ENCODE data around the gene EPB41L4B.
A peak's percentile ranks its signal among the peaks of the same experiment; 100 is the strongest.

Gene EPB41L4B

DNA sequence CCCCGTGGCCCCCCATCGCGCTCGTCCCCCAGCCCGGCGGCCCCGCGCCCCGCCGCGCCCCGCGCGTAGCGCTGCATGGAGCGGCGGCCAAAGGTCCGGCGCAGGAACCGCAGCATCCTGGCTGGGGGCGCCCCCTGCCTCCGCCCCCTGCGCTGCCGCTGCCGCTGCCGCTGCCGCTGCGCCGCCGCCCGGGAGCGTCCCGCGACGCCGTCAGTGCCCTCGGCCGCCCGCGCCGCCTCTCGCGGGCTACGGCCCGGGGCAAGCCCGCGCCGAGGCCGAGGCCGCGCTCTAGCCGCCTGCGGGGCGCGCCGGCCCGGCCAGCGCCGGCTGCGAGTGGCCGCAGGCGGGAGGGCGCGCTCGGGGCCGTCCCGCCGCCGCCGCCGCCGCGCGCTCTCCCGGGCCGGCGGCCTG, 523 bp downstream of the EPB41L4B start:
- DNase-seq (ENCODE audit: low spot score), result no peak

DNA sequence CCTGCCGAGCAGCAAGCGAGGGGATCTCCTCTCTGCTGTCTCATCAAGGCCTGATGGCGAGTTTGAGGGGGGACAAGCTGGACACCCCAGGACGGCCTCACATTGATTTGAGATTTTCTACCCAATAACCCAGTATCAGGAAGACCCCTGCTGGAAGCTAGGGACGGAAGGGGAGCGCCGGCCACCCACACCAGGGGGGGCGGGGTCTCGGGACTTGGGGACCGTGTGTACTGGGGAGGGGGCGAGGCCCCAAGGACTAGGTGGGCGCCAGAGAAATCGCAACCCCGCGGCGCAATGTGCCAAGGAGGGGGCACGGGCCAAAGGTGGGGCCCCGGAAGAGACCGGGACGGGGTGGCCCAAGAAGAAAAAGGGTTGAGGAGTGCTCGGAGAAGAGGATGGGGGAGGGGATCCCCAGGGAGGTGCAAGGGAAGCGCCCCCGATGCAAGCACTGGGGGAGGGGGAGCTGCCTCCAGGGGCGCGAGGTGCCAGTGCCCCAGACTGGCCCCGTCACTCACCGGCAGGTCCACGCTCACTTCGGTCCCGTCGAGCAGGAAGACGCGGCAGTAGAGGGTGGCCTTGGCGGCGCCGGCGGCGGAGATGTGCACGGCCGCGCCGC, 1.1 kb downstream of the EPB41L4B start:
- no peak for DNase-seq (ENCODE audit: low spot score)

DNA sequence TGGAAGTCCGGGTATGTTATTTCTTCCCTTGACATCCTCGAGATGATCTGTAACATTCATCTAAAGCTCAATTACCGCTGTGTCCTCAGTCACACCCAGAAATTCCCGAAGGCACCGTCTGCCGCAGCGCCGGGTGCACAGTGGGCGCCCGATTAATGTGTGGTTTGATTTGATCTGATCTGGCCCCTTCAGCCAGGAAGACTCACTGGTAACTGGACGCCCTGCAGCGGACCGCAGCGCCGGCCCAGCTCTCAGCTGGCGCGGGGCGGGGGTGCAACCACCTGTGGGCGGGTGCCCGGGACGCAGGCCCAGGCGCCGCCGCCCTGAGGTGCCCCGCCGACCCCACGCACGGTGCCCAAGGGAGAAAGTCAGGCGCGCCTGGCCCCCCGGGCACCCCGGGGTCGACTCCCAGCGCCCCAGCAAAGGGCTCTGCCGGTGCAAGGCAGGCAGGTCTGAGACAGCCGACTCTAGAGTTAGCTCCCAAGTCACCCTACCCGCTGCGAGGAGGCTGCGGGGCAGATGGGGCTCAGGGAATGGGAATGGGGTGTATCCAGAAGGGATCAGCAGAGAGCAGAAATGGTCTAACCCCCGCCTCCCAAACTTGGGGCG, 1.7 kb downstream of the EPB41L4B start:
- no peak for DNase-seq (ENCODE audit: low spot score)

DNA sequence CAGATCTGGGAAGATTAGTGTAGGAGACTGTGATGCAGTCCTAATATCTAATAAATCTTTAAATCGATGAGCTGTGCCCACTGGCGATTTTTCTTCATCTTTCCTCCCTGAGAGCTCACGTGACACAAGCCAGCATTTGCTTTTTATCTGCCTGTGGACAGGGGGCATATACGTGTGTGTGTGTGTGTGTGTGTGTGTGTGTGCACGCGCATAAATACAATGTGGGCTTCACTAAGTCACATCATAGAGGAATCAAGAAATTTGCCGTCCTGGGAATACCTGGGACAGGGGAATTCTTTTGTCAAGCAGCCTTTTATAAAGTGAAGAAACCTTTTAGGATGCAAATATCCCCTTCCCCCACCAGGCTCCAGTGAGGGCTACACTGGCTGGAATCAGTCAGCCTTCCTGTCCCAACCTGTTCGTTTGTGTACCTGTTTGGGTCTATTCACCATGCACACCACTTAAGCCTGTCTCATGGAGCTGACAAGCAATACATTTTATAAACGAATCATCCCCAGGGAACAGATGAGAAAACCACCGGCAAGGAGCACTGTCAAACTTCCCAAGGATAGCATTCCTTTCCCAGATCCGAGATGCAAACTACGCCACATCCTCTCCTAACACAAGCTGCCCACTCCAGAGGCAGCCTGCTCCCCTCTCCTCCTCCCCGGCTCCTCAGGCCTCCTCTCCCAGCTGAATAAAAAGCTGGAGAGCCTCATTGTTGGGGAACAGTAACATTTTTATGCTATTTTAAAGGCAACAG, 2.7 kb downstream of the EPB41L4B start:
- DNase-seq (ENCODE audit: low spot score), result no peak

DNA sequence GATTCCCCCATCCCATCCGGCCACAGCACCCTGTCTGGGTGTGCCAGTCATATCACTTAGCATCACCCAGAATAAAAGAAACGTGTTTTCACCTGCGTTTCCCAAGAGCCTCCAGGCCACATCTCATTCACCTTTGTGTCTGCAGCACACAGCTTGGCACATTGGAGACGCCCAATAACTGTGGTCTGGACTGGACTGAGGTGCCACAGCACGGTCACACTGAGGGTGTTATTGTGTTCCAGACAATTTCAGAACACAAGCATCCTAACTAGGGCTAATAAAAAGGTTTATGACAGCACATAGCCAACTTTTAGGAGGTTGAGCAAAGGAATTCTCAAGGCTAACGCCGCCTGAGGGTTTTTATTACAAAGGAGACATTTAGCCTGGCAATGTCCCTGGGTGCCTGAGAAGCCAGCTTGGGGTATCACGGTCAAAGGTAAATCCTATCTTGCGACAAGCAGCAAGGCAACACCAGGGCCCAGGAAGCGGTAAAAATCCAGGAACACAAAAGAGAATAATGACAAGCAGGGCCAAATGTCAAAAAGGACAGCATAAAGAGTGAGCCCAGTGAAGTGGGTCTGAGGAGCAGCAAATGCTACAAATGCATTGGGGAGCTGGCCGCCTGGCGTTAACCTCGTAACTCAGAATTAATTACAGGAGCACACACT, 3.4 kb downstream of the EPB41L4B start:
- DNase-seq (ENCODE audit: low spot score), result no peak

DNA sequence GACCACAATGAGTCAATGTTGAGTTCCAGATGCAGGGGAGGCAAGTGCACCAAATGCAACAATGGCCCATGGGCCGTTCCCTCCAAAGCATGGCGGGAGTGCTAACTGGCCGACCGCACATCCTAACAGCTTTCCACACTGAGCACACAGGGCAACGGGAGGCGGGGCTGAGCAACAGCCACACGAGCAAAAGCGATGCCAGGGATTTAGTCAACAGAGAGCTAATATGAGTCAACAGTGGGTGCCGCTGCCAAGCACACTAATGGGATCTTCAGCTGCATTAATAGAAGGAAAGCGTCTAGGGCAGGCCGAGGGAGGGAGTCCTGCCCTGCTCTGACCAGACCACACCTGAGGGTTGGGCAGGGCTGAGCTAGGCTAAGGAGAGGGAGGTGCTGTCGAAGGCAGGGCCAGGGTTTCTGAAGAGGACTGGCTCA, 4.6 kb downstream of the EPB41L4B start:
- DNase-seq (ENCODE audit: low spot score), result peak; percentile 71

DNA sequence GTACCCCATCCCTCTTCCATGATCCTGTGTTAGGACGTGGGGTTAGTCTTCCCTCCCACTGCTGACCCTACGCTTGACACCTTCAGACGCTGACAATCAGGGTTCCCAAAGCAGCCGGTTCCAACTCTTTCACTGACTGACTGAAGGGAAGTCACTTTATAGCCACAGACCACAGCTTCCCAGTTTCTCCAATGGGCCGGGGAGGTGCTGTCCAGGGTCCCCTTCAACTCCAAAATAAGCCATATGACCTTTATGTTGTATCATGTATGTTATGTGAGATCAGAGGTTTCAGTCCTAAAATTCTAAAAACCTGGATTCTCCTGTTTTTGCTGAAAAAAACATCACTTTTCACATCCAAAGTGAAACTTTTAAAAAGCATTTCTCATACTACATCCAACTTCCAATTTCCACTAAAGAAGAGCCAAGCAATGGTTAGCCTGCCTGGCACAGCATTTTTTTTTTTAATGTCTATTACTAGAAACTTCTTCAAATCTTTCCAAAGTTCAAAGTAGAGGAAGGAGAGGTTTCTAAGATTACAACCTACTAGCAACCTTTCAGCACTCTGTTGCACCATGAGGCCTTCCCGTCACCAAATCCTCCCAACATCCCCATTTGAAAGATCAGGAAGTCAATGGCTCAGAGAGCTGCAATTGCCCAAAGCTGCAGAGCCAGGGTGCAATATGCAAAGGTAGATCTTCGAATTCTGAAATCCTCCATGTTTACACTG, 5.2 kb downstream of the EPB41L4B start:
- DNase-seq (ENCODE audit: low spot score), result no peak

DNA sequence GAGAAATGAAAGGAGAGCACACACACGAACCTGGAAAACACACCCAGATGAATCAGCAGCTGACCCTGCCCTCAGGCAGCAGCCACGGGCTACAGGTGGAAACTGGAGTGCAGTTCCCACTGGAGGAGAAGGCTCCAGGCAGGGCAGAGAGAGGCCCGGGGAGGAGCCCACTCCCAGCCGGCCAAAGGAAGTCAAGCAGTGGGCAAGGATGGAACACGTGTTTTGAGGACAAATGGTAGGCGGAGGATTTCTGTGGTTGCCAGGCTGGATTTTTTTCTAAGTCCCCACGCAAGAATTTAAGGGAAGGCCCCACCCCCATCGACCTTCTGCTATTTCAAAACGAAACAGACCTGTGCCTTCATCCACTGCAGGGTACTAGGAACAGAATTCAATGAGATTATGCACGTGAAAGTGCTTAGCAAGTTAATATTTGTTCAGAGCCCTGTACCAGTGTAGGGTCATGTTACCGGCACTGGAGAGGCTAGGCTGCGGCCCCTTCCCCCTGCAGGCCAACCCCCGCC, 6.8 kb downstream of the EPB41L4B start:
- no peak for DNase-seq (ENCODE audit: low spot score)

DNA sequence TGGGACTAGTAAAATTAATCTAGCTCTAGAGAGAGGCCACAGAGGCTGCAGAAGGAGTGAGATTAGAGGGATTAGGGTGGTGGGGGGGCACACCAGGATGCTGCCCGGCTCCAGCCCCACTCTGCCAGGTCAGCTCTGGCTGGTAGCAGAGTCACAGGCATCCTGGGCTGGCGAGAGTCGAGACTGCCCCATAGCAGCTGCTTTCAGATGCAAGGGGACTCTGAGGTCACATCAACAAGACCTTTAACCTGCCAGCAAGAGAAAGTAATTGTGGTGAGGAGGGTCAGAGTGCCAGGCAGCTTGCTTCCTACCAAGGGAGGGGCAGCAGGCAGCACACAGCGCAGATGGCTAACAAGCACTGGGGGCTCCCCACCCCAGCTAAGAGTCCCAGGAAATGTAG, 7.5 kb downstream of the EPB41L4B start:
- DNase-seq (ENCODE audit: low spot score), result no peak

DNA sequence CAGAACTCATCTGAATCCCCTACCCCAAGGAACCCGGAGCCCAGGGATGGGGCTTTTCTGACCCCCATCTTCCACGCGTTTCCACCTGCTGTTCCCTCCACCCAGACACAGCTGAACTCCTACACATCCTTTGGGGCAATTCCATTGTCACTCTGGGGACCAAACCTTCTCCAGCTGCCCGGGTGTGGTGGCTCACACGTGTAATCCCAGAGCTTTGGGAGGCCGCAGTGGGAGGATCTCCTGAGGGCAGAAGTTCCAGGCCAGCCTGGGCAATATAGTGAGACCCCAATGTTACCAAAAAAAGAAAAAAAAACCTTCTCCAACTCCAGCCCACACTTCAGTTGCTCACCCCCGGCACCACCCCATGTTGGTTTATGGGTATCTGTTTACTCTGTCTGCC, 8.1 kb downstream of the EPB41L4B start:
- DNase-seq (ENCODE audit: low spot score), result no peak

DNA sequence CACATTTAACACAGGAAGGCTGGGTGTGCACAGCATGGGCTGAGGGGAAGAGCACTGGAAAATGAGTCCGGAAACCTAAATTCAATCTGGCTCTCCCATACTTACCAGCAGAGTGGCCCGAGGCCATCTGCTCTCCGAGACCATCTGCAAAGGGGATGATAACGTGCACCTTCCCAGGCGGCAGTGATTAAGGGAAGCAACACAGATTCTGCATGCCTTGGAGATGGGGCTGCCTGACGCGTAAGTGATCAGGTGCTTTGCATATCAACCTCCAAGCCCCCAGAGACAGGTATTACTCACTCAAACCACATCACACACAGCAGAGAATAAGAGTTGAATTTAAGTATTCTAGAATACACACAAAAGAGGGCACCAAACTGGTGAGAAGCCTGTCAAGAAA, 9.1 kb downstream of the EPB41L4B start:
- DNase-seq (ENCODE audit: low spot score), result no peak

DNA sequence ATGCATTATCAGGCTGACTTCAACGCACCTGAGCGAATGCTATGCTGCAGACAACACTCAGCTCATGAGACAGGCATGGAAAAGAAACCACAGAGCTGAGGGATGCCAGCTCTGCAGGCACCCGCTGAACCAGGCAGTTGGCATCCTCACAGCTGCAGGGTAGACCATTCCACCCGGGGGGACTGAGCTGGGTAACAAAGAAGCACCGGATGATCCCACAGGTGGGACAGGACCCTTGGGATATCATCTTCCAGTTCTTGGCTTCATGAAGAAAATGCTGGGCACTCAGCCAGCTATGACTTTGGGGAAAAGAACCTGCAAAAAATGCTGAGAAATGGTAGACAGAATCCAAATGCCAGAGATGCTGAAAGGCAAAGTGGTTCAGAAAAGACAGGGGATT, 9.6 kb downstream of the EPB41L4B start:
- DNase-seq (ENCODE audit: low spot score), result no peak

DNA sequence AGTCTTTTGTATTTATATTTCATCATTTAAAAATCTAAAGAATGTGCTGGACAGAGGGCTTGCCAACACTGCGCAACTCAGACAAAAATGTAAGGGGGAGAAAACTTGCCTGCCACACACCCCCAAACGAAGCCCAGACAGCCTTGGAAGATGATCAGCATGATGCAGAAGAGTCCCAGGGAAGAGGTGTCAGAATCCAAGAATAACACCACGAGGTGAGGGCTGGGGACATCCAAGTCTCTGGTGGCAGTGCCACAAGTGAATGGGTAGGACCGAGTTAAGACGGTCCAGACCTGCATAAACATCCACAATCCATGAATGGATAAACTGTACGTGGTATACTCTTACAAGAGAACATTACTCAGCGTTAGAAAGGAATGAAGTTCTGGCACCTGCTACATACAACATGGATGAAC, 10.4 kb downstream of the EPB41L4B start:
- DNase-seq (ENCODE audit: low spot score), result peak; percentile 35

DNA sequence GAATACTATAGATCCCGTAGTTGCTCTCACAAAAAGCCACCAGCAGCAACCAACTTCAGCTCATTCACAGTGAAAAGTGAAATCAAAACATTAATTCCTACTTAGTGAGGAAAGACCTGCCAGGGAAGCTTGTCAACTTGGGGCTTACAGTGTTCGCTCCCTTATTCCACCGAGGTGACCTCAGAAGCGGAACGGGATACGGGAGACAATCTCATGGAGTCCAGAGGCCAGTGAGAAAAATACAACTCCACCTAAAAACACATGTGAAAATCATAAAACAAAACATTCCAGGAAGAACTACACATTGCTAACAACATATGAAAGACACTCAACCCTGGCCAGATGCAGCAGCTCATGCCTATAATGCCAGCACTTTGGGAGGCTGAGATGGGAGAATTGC, 11.6 kb downstream of the EPB41L4B start:
- DNase-seq (ENCODE audit: low spot score), result no peak

DNA sequence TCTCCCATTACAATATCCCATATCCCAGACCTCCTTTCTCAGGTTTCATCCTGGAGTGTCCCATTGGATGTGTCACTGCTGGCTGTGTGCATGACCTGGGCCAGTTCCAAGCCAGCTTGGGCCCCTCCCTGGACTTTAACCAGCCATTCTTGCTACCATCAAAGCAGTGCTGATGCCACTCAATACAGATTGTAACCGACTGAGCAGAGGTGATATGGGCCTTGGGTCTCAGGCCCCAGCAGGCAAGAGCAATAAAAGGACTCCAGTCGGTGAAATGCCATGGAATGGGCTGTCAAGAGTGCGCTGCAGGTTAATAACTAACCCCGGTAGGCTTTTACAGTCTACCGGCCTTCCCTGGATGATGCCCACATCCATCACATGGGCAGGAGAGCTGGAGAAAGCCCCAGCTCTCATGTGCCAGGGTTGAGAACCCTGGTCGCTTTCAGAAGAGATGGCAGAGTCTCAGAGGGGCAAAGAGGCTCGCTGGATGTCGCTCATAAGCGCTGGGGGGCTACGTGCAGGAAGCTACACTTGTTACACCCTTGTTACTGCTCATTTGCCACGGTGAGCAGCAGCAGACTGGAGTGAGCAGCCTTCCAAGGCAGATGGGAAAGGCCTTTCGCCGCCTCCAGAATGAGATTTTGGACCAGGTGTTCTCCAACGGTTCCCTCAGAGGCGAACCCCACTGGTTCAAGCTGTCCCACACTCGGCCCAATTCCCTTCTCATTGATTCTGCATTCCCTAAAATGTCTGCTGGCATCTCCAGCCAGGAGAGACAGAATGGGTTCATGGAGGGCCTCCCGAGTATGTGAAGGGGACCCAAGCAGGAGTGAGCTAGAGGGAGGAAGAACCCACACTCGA, 13.2 kb downstream of the EPB41L4B start:
- no peak for DNase-seq (ENCODE audit: low spot score)

DNA sequence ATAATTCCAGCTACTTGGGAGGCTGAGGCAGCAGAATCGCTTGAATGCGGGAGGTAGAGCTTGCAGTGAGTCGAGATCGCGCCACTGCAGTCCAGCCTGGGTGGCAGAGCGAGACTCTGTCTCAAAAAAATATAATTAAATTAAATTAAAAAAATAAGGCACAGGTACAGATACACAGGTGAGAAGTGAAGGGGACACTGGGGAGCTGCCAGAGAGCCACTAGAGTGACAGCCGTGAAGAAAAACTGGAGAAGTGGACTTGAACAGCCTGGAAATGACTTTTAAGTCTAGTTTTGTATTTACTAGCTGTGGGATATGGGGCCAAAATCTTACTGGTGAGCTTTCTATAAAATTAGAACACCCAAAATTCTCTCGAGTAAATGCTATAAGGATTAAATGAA, 15.1 kb downstream of the EPB41L4B start:
- DNase-seq (ENCODE audit: low spot score), result no peak

DNA sequence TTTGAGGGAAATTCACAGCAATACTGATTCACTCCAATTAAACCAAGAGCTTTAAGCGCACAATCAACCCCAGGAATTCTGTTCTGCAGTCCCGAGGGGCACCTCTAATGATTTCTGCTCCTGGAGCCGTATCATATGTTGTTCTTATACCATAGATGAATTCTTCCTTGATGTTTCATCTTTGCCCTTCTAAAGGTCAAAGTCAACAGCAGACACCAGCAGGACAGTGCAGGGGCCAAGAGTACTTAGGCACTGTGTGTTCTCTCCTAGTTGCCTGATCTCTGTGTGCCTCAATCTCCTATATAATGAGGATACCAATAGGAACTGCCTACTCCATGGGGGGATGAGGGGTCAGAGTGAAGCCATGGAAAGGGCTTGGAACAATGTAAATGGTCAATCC, 16.5 kb downstream of the EPB41L4B start:
- no peak for DNase-seq (ENCODE audit: low spot score)

DNA sequence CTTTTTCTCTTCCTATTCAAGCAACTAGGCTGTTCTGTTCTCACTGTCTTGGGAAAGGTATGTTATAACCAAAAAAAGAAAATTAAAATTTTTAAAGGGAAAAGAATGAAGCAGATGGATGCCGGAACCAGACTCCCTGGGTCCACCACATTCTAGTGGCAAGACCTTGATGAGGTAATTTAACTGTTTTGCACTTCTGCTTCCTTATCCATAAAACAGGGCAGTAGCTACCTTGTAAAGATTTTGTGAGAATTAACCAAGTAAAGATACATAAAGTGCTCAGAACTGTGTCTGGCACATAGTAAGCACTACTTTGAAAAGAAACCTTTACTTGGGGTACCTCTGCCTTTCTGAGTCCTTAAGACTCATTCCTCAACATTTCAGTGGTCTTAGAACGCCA, 17.0 kb downstream of the EPB41L4B start:
- DNase-seq (ENCODE audit: low spot score), result no peak

DNA sequence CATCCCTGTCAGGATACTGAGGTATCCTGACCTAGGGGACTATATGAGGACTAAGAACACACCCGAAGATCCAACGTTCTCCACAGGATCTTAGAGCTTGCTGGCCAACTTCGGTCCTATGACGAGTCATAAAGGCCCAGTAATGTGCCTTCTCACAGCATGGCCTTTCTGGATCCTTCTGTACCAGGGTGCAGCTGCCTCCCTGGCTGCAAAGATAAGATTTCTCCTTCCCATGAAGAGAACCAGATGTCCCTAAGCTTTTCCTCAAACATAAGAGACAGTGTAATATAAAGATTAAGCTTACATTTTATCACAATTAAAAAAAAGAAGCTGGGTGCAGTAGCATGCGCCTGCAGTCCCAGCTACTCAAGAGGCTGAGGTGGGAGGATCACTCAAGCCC, 18.3 kb downstream of the EPB41L4B start:
- no peak for DNase-seq (ENCODE audit: low spot score)

DNA sequence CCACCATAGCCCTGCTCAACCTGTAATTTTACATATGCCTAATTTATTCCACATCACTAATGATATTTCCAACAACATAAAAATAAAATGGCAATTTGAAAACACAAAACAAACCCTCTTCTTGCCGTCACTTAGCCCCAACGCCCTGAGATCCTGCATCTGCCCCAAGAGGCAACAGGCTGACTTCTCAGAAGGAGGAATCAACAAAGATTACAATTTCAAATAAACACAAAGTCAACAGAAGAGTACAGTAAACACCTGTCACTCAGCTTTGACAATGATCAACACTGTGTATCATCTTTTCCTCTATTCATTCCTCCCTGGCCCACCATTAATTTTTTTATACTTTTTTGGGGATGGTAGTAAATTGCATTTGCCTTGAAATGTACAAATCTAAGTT, 19.8 kb downstream of the EPB41L4B start:
- DNase-seq (ENCODE audit: low spot score), result no peak

DNA sequence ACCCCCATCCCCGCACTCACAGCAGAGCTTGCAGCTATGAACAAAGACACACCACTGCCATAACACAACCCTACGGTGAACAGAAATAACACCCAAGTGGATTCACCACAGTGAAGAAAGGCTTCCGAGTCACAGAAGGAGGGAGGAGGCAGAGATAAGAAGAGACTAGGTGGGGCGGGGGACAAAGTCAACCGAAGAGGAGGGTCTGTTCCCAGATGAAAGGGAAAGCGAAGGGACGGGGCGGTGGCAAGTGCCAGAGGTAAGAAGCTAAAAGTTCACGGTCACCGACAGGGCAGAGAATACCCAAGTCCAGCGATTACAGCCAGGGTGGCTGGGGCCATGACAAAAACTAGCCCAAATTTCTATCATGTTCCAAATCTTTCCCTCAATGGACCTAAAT, 21.0 kb downstream of the EPB41L4B start:
- no peak for DNase-seq (ENCODE audit: low spot score)

Data from AG08395 (cell line).